Activated naive CD4-positive, alpha-beta T cell treated with anti-CD3 and anti-CD28 coated beads, Interleukin-2, amount 50 U/mL, for 72 hours (primary cell): ENCODE results near the gene FAF1. TPM values are rescaled to one million over a fixed set of nuclear protein-coding genes. Genes with fewer than 3 reads are reported as not detected.

Experiments
- ATAC-seq, 2 donors: fragments of 150-1000 bp; cut with Tn5 transposase; 2 replicates each; pipeline ENCODE4 v1.10.0; 2021; ENCODE audit warnings: mild to moderate bottlenecking in 2 of 2, moderate library complexity in 2 of 2
- DNase-seq, 2 donors: peaks; one replicate each; pipeline ENCODE4 v3.0.0; 2021 to 2022; ENCODE audit warnings: low spot score in 2 of 2
- H3K27ac Mint-ChIP-seq, 2 donors: one replicate each; pipeline ENCODE4 v1.8.0; 2022; ENCODE audit warnings: mild to moderate bottlenecking in 2 of 2, mixed read lengths in 2 of 2
- H3K36me3 Mint-ChIP-seq, 2 donors: one replicate each; pipeline ENCODE4 v1.8.0; 2022; ENCODE audit warnings: mixed read lengths in 2 of 2
- H3K9me3 Mint-ChIP-seq, 2 donors: one replicate each; pipeline ENCODE4 v1.8.0; 2022; ENCODE audit warnings: mixed read lengths in 2 of 2
- total RNA-seq, 2 donors: library from RNA; stranded (reverse); gene quantifications; one replicate each; pipeline ENCODE4 v1.2.3, GENCODE V29; 2022

The FAF1 gene
- total RNA-seq, 2 donors from 2014 or later, result 58.1 to 101 TPM

GRCh38 chr1:50981741-50982140, 21.7 kb upstream of the FAF1 start:
- DNase-seq, result no peak
- no peak for ATAC-seq
- Mint-ChIP-seq H3K27ac (no peak overlapping the region), H3K36me3 (peaks cover 0 to 2% of the 10 kb centered on the region in 2 donors), H3K9me3 (no peaks in the 10 kb centered on the region)

- ATAC-seq (no peak), DNase-seq (no peak)
- Mint-ChIP-seq H3K36me3 (peaks cover 0 to 6% of the 10 kb centered on the region in 2 donors), H3K27ac (no peak overlapping the region), H3K9me3 (no peaks in the 10 kb centered on the region)
These were observed 20.4 kb upstream of the FAF1 start for GRCh38 chr1:50980505-50980904.

- H3K27ac Mint-ChIP-seq, result no peak overlapping the region
- ATAC-seq (no peak), DNase-seq (no peak)
- no peaks in the 10 kb centered on the region for H3K9me3 Mint-ChIP-seq
- H3K36me3 Mint-ChIP-seq, result peaks cover 0 to 6% of the 10 kb centered on the region in 2 donors
These were observed 19.9 kb upstream of the FAF1 start for GRCh38 chr1:50979937-50980336.

- DNase-seq (no peak), ATAC-seq (no peak)
- Mint-ChIP-seq H3K36me3 (peaks cover 7 to 11% of the 10 kb centered on the region in 2 donors), H3K27ac (no peak overlapping the region), H3K9me3 (no peaks in the 10 kb centered on the region)
These were observed 19.1 kb upstream of the FAF1 start for GRCh38 chr1:50978852-50979781.

- peak; percentile 23 to 46 for ATAC-seq
- Mint-ChIP-seq H3K27ac (peak overlapping the region in 1 of 2 donors; percentile 62), H3K9me3 (no peaks in the 10 kb centered on the region), H3K36me3 (peaks cover 7 to 11% of the 10 kb centered on the region in 2 donors)
- peak; percentile 19 to 55 for DNase-seq
These were observed 18.2 kb upstream of the FAF1 start for GRCh38 chr1:50978144-50978851.

GRCh38 chr1:50977575-50978143, 17.6 kb upstream of the FAF1 start:
- Mint-ChIP-seq H3K9me3 (no peaks in the 10 kb centered on the region), H3K36me3 (peaks cover 7 to 11% of the 10 kb centered on the region in 2 donors), H3K27ac (peak overlapping the region in 1 of 2 donors; percentile 62)
- DNase-seq (peak in 1 of 2 donors; percentile 10), ATAC-seq (peak; percentile 46 to 72)

GRCh38 chr1:50976890-50977574, 17.0 kb upstream of the FAF1 start:
- peak overlapping the region in 1 of 2 donors; percentile 62 for H3K27ac Mint-ChIP-seq
- H3K36me3 Mint-ChIP-seq, result peaks cover 7 to 11% of the 10 kb centered on the region in 2 donors
- DNase-seq (peak; percentile 6 to 57), ATAC-seq (peak; percentile 55 to 80)
- no peaks in the 10 kb centered on the region for H3K9me3 Mint-ChIP-seq

- peak; percentile 2 to 75 for ATAC-seq
- no peak for DNase-seq
- Mint-ChIP-seq H3K27ac (peak overlapping the region in 1 of 2 donors; percentile 62), H3K9me3 (no peaks in the 10 kb centered on the region), H3K36me3 (peaks cover 7 to 11% of the 10 kb centered on the region in 2 donors)
These were observed 16.2 kb upstream of the FAF1 start for GRCh38 chr1:50976111-50976889.

GRCh38 chr1:50975436-50975835, 15.4 kb upstream of the FAF1 start:
- peaks cover 7 to 13% of the 10 kb centered on the region in 2 donors for H3K36me3 Mint-ChIP-seq
- H3K9me3 Mint-ChIP-seq, result no peaks in the 10 kb centered on the region
- no peak overlapping the region for H3K27ac Mint-ChIP-seq
- DNase-seq (no peak), ATAC-seq (no peak)

GRCh38 chr1:50974618-50974935, 14.5 kb upstream of the FAF1 start:
- Mint-ChIP-seq H3K9me3 (no peaks in the 10 kb centered on the region), H3K36me3 (peaks cover 13 to 21% of the 10 kb centered on the region in 2 donors), H3K27ac (no peak overlapping the region)
- DNase-seq (no peak), ATAC-seq (no peak)

GRCh38 chr1:50973875-50974617, 14.0 kb upstream of the FAF1 start:
- no peak for DNase-seq
- Mint-ChIP-seq H3K27ac (no peak overlapping the region), H3K9me3 (no peaks in the 10 kb centered on the region), H3K36me3 (peaks cover 13 to 23% of the 10 kb centered on the region in 2 donors)
- no peak for ATAC-seq

- H3K9me3 Mint-ChIP-seq, result no peaks in the 10 kb centered on the region
- DNase-seq, result no peak
- H3K27ac Mint-ChIP-seq, result no peak overlapping the region
- no peak for ATAC-seq
- H3K36me3 Mint-ChIP-seq, result peaks cover 13 to 28% of the 10 kb centered on the region in 2 donors
These were observed 13.2 kb upstream of the FAF1 start for GRCh38 chr1:50973255-50973654.

GRCh38 chr1:50972766-50973165, 12.7 kb upstream of the FAF1 start:
- DNase-seq, result no peak
- H3K9me3 Mint-ChIP-seq, result no peaks in the 10 kb centered on the region
- peaks cover 13 to 28% of the 10 kb centered on the region in 2 donors for H3K36me3 Mint-ChIP-seq
- H3K27ac Mint-ChIP-seq, result no peak overlapping the region
- no peak for ATAC-seq

GRCh38 chr1:50971748-50972305, 11.8 kb upstream of the FAF1 start:
- DNase-seq, result no peak

GRCh38 chr1:50970931-50971582, 11.0 kb upstream of the FAF1 start:
- H3K27ac Mint-ChIP-seq, result no peak overlapping the region
- ATAC-seq (no peak), DNase-seq (no peak)
- no peaks in the 10 kb centered on the region for H3K9me3 Mint-ChIP-seq
- peaks cover 13 to 22% of the 10 kb centered on the region in 2 donors for H3K36me3 Mint-ChIP-seq

More at GRCh38 chr1:50971748-50972305, 11.8 kb upstream of the FAF1 start:
- no peak for ATAC-seq
- peaks cover 13 to 27% of the 10 kb centered on the region in 2 donors for H3K36me3 Mint-ChIP-seq
- no peak overlapping the region for H3K27ac Mint-ChIP-seq
- H3K9me3 Mint-ChIP-seq, result no peaks in the 10 kb centered on the region
